Activated CD8-positive, alpha-beta memory T cell treated with anti-CD3 and anti-CD28 coated beads for 24 hours (primary cell): ENCODE results near the gene ARHGEF1.
"Not testable (repeated sequence)": the region's sequence is repeated elsewhere in the genome, so short reads cannot be mapped to it uniquely, and the experiment has no call there.

Source experiments
- DNase-seq: peaks from one replicate; pipeline ENCODE4 v3.0.0-alpha.2; 2020

Gene ARHGEF1

GRCh38 chr19:41862445-41862986 lies 20.5 kb upstream of the ARHGEF1 start:
- DNase-seq, result no peak

- no peak for DNase-seq
These were observed 19.6 kb upstream of the ARHGEF1 start for GRCh38 chr19:41863209-41863931.

- DNase-seq, result no peak
These were observed 18.6 kb upstream of the ARHGEF1 start for GRCh38 chr19:41864374-41864773.

GRCh38 chr19:41866284-41866683 lies 16.7 kb upstream of the ARHGEF1 start:
- DNase-seq, result peak; percentile 65

GRCh38 chr19:41868120-41868988 lies 14.6 kb upstream of the ARHGEF1 start:
- no peak for DNase-seq

- no peak for DNase-seq
These were observed 14.0 kb upstream of the ARHGEF1 start for GRCh38 chr19:41868989-41869300.

GRCh38 chr19:41869374-41869955 lies 13.5 kb upstream of the ARHGEF1 start:
- DNase-seq, result no peak

- DNase-seq, result peak; percentile 64
These were observed 12.5 kb upstream of the ARHGEF1 start for GRCh38 chr19:41870401-41870873.

- peak; percentile 85 for DNase-seq
These were observed 11.2 kb upstream of the ARHGEF1 start for GRCh38 chr19:41871573-41872383.

- DNase-seq, result peak; percentile 71
These were observed 10.6 kb upstream of the ARHGEF1 start for GRCh38 chr19:41872384-41872774.

GRCh38 chr19:41872775-41873647 lies 10.0 kb upstream of the ARHGEF1 start:
- peak; percentile 89 for DNase-seq

- not testable (repeated sequence) for DNase-seq
These were observed 7.0 kb upstream of the ARHGEF1 start for GRCh38 chr19:41875973-41876372.

- peak; percentile 67 for DNase-seq
These were observed 5.8 kb upstream of the ARHGEF1 start, which contains the start of gene CD79A for GRCh38 chr19:41876847-41877832. Gene CD79A, plus strand, starts transcription at chr19:41877279. Its CDS starts 26 bp downstream, at chr19:41877305.

- DNase-seq, result no peak
These were observed 4.8 kb upstream of the ARHGEF1 start for GRCh38 chr19:41877916-41878905.

GRCh38 chr19:41879080-41879479 lies 3.9 kb upstream of the ARHGEF1 start:
- no peak for DNase-seq

GRCh38 chr19:41879670-41880328 lies 3.2 kb upstream of the ARHGEF1 start:
- no peak for DNase-seq

- DNase-seq, result no peak
These were observed 2.7 kb upstream of the ARHGEF1 start for GRCh38 chr19:41880329-41880708.

GRCh38 chr19:41883463-41883820 lies 458 bp downstream of the ARHGEF1 start:
- DNase-seq, result no peak
